AG04449 (cell line): ENCODE results near the gene FSCN2.

ENCODE experiments used
- CTCF ChIA-PET: fragments of 350-600 bp; formaldehyde crosslinking; extraction: SDS; loops from one replicate; lab custom pipeline; 2021; ENCODE audit warnings: antibody characterized with exemption; lab: Yijun Ruan, JAX
- POLR2A ChIA-PET: fragments of 400-600, 350-600 bp; formaldehyde crosslinking; extraction: SDS; loops from one replicate; lab custom pipeline; 2020; ENCODE audit warnings: antibody characterized with exemption, inconsistent platforms; lab: Yijun Ruan, JAX
- DNase-seq: peaks from one replicate; pipeline ENCODE4 v3.0.0-alpha.2; 2010; ENCODE audit warnings: low read depth, low spot score
- H3K4me3 ChIP-seq: 2 replicates; pipeline ENCODE4 v1.5.1; 2011; ENCODE audit warnings: low read depth, mild to moderate bottlenecking, control low read depth, low read length
- CTCF ChIP-seq: IDR thresholded peaks from one replicate; pipeline ENCODE4 v1.5.1; 2011; ENCODE audit warnings: mild to moderate bottlenecking, moderate library complexity, low read length, control low read depth, inconsistent platforms; ENCODE audit not compliant: insufficient read depth; ENCODE audit errors: missing control alignments

Gene FSCN2

GRCh38 chr17:81493198-81494038, 34.8 kb upstream of the FSCN2 start:
- DNase-seq = no peak
- ChIA-PET POLR2A (no interaction called here), CTCF (interaction anchor here (1.1 to 1.4 kb wide), 3 partner anchors 9 to 240 kb away, joined by 3 to 5 read pairs (median 4); no protein-coding TSS in a partner anchor)
- H3K4me3 ChIP-seq = no peak overlapping the region
- no peak for TF ChIP-seq CTCF

- no peak for DNase-seq
- ChIA-PET POLR2A (no interaction called here), CTCF (interaction anchor here (1.1 to 1.2 kb wide), 2 partner anchors 10 to 242 kb away, joined by 4 to 5 read pairs; no protein-coding TSS in a partner anchor)
- no peak for TF ChIP-seq CTCF
- no peak overlapping the region for H3K4me3 ChIP-seq
Measured at GRCh38 chr17:81494626-81495377, 33.4 kb upstream of the FSCN2 start.

GRCh38 chr17:81498953-81499600, 29.1 kb upstream of the FSCN2 start:
- POLR2A ChIA-PET = interaction anchor here (0.8 to 1.8 kb wide), 2 partner anchors 8 to 10 kb away, joined by 3 to 8 read pairs; no protein-coding TSS in a partner anchor
- H3K4me3 ChIP-seq = no peak overlapping the region
- no peak for DNase-seq
- TF ChIP-seq CTCF = no peak
- CTCF ChIA-PET = interaction anchor here (0.7 to 2.4 kb wide), 8 partner anchors 14 to 356 kb away, joined by 3 to 10 read pairs (median 4); no protein-coding TSS in a partner anchor

- TF ChIP-seq CTCF = no peak
- no peak overlapping the region for H3K4me3 ChIP-seq
- ChIA-PET CTCF (interaction anchor here (0.6 to 2.4 kb wide), 5 partner anchors 15 to 357 kb away, joined by 3 to 8 read pairs (median 3); no protein-coding TSS in a partner anchor), POLR2A (interaction anchor here (0.8 to 1.9 kb wide), 4 partner anchors 8 to 11 kb away, joined by 3 to 8 read pairs (median 4); no protein-coding TSS in a partner anchor)
- DNase-seq = no peak
Measured at GRCh38 chr17:81499601-81499970, 28.6 kb upstream of the FSCN2 start.

- POLR2A ChIA-PET = interaction anchor here (0.9 to 1.9 kb wide), 3 partner anchors 9 to 11 kb away, joined by 3 to 8 read pairs (median 5); no protein-coding TSS in a partner anchor
- H3K4me3 ChIP-seq = no peak overlapping the region
- CTCF ChIA-PET = interaction anchor here (0.6 to 2.4 kb wide), 3 partner anchors 15 to 247 kb away, joined by 3 to 8 read pairs (median 4); no protein-coding TSS in a partner anchor
- DNase-seq = no peak
- TF ChIP-seq CTCF = no peak
Measured at GRCh38 chr17:81500047-81500446, 28.1 kb upstream of the FSCN2 start.
